Measurements from ENCODE around the gene FAM168B. TPM values are rescaled to one million over a fixed set of nuclear protein-coding genes. Genes with fewer than 3 reads are reported as not detected.

Gene FAM168B
- total RNA-seq, 4 donors from 2014 or later: 77.7 to 88.7 (median 79.8) TPM

DNA sequence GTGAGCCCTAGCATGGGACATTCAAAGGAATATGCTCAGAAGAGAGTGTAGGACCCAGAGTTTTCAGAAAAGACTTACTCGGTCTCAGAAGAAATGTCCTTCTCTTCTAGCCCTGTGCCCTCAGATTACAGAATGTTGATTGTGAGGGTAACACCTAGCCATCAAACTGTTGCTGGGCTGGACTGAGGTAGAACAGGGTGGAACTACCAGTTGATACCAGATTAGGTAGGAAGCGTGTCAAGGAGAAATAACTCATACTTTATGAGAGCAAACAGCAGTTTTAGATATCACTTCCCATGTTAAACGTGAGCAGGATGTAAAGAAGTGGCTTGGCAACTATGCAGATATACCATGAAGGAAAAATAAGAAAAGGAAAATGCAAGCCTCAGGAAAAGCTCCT is 34.7 kb upstream of the FAM168B start:
- DNase-seq: no peak
- WGBS, 2 donors: 89 to 97% methylated on average over 3 of the region's 3 CpGs
- Histone ChIP-seq H3K27me3 (no peaks in the 10 kb centered on the region), H3K4me1 (no peaks in the 10 kb centered on the region), H3K4me3 (no peak overlapping the region), H3K9me3 (no peaks in the 10 kb centered on the region), H3K27ac (no peak overlapping the region), H3K36me3 (peaks cover 20 to 88% (median 33%) of the 10 kb centered on the region in 3 donors)
- TF ChIP-seq POLR2A (IDR thresholded peaks at IDR 0.05): no peak
- TF ChIP-seq, protein P1, sequence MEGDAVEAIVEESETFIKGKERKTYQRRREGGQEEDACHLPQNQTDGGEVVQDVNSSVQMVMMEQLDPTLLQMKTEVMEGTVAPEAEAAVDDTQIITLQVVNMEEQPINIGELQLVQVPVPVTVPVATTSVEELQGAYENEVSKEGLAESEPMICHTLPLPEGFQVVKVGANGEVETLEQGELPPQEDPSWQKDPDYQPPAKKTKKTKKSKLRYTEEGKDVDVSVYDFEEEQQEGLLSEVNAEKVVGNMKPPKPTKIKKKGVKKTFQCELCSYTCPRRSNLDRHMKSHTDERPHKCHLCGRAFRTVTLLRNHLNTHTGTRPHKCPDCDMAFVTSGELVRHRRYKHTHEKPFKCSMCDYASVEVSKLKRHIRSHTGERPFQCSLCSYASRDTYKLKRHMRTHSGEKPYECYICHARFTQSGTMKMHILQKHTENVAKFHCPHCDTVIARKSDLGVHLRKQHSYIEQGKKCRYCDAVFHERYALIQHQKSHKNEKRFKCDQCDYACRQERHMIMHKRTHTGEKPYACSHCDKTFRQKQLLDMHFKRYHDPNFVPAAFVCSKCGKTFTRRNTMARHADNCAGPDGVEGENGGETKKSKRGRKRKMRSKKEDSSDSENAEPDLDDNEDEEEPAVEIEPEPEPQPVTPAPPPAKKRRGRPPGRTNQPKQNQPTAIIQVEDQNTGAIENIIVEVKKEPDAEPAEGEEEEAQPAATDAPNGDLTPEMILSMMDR (IDR thresholded peaks at IDR 0.05): no peak
- intact Hi-C loops (cut with DNase I): no loop called here

DNA sequence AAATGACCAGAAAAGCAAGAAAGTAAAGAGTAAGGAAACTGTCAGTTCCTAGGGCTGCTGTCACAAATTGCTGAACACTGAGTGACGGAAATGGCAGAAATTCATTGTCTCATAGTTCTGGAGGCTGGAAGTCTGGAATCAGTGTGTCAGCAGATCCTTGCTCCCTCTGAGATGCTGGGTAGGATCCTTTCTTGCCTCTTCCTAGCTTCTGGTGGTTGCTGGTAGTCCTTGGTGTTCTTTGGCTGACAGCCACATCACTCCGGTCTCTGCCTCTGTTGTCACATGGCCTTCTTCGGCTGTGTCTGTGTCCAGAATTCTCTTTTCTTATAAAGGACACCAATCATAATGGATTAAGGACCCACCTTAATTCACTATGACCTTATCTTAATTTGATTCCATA is 33.8 kb upstream of the FAM168B start:
- H3K4me1 ChIP-seq: no peaks in the 10 kb centered on the region
- H3K27ac ChIP-seq: no peak overlapping the region
- TF ChIP-seq, protein P1 (IDR thresholded peaks at IDR 0.05): no peak
- no peak for TF ChIP-seq POLR2A (IDR thresholded peaks at IDR 0.05)
- H3K27me3 ChIP-seq: no peaks in the 10 kb centered on the region
- intact Hi-C loops (cut with DNase I): no loop called here
- no peaks in the 10 kb centered on the region for H3K9me3 ChIP-seq
- WGBS, 2 donors: 87 to 95% methylated on average over 3 of the region's 3 CpGs
- no peak overlapping the region for H3K4me3 ChIP-seq
- DNase-seq: no peak
- peaks cover 14 to 88% (median 31%) of the 10 kb centered on the region in 3 donors for H3K36me3 ChIP-seq

DNA sequence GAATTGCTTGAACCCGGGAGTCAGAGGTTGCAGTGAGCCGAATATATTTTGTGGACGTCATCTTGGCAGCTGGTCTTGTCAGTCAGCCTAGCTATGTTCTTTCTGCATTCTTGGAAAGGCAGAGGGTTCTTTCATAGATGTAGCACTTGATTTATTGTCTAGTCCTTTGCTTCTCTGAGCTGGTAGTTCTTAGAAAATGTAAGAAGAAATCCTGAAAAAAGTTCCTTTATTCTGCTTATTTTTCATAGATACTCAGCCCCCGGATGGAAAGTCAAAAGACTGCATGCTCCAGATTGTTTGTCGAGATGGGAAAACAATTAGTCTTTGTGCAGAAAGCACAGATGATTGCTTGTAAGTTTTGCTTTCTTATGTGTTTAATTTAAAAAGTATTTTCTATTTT is 33.2 kb upstream of the FAM168B start:
- no peaks in the 10 kb centered on the region for H3K9me3 ChIP-seq
- DNase-seq: no peak
- no peak for TF ChIP-seq POLR2A (IDR thresholded peaks at IDR 0.05)
- TF ChIP-seq, protein P1 (IDR thresholded peaks at IDR 0.05): no peak
- 84 to 92% methylated on average over 5 of the region's 5 CpGs for WGBS, 2 donors
- no peaks in the 10 kb centered on the region for H3K4me1 ChIP-seq
- H3K27me3 ChIP-seq: no peaks in the 10 kb centered on the region
- H3K36me3 ChIP-seq: peaks cover 14 to 88% (median 30%) of the 10 kb centered on the region in 3 donors
- intact Hi-C loops (cut with DNase I): no loop called here
- H3K27ac ChIP-seq: no peak overlapping the region
- no peak overlapping the region for H3K4me3 ChIP-seq

DNA sequence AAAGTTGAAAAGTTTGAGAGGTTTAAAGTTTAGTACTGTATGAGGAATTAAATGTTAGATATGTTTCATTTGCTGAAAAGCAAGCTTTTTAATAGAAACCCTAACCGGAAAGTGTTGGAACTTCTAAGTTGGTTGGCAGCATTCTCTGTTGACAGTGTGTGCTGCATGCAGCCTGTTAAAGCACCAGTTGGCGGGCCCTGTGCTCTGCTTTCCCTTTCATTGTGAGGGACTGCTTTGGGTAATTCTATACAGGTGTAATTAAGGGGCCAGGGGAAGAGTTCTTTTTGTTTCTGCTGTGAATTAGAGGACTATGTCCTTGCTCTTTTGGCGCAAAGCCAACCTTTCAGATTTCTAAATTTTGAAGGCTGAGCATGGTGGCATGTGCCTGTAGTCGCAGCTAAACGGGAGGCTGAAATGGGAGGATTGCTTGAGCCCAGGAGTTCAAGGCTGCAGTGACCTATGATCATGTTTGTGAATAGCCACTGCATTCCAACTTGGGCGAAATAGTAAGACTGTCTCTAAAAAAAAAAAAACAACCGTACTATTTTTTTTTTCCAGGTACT is 32.0 kb upstream of the FAM168B start:
- intact Hi-C loops (cut with DNase I): no loop called here
- H3K36me3 ChIP-seq: peaks cover 8 to 87% (median 23%) of the 10 kb centered on the region in 3 donors

DNA sequence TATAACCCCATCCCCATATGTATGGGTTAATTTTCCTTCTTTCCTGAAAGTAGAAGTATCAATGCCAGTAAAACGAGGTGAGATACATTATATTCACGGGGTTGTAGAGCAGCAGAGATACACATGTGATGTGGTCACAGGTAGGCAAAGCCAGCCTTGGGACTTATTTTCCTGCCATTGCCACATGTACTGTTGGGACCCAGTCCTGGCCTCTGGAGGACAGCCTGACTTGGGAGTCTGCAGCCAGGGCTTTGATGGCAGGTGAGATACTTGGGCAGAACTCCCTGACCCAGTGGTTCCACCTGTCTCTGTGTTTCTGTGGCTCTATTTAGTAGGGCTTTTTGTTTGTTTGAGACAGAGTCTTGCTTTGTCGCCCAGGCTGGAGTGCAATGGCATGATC is 29.9 kb upstream of the FAM168B start:
- Histone ChIP-seq H3K4me1 (no peaks in the 10 kb centered on the region), H3K27me3 (no peaks in the 10 kb centered on the region), H3K36me3 (peaks cover 8 to 66% (median 19%) of the 10 kb centered on the region in 3 donors), H3K27ac (no peak overlapping the region), H3K9me3 (no peaks in the 10 kb centered on the region), H3K4me3 (no peak overlapping the region)
- 89 to 92% methylated on average over 3 of the region's 3 CpGs for WGBS, 2 donors
- TF ChIP-seq, protein P1 (IDR thresholded peaks at IDR 0.05): no peak
- no peak for TF ChIP-seq POLR2A (IDR thresholded peaks at IDR 0.05)
- intact Hi-C loops (cut with DNase I): no loop called here
- no peak for DNase-seq

More for the DNA sequence above, 32.0 kb upstream of the FAM168B start:
- no peak overlapping the region for H3K4me3 ChIP-seq
- no peaks in the 10 kb centered on the region for H3K27me3 ChIP-seq
- H3K4me1 ChIP-seq: no peaks in the 10 kb centered on the region
- TF ChIP-seq, protein P1 (IDR thresholded peaks at IDR 0.05): no peak
- TF ChIP-seq POLR2A (IDR thresholded peaks at IDR 0.05): no peak
- H3K9me3 ChIP-seq: no peaks in the 10 kb centered on the region
- no peak overlapping the region for H3K27ac ChIP-seq
- 87 to 93% methylated on average over 6 to 7 of the region's 7 CpGs for WGBS, 2 donors
- no peak for DNase-seq
